Esophagus (tissue), 2 donors: ENCODE measurements around the gene EIF4EBP2. TPM values are rescaled to one million over a fixed set of nuclear protein-coding genes. Genes with fewer than 3 reads are reported as not detected.

Experiments
- H3K27ac ChIP-seq, 2 donors: one replicate each; pipeline ENCODE4 v1.5.1; 2013; ENCODE audit warnings: low read depth in 2 of 2, mild to moderate bottlenecking in 2 of 2, inconsistent platforms in 1 of 2, low read length in 1 of 2, moderate library complexity in 1 of 2
- H3K27me3 ChIP-seq, 2 donors: one replicate each; pipeline ENCODE4 v1.6.1; 2013; ENCODE audit warnings: low read length in 2 of 2, control low read depth in 1 of 2, mild to moderate bottlenecking in 1 of 2; ENCODE audit not compliant: insufficient read depth in 2 of 2, control insufficient read depth in 1 of 2
- H3K36me3 ChIP-seq, 2 donors: one replicate each; pipeline ENCODE4 v1.6.1; 2013; ENCODE audit warnings: low read length in 1 of 2; ENCODE audit not compliant: control insufficient read depth in 2 of 2, insufficient read depth in 2 of 2
- H3K4me1 ChIP-seq, 2 donors: one replicate each; pipeline ENCODE4 v1.6.1; 2013; ENCODE audit warnings: low read length in 1 of 2; ENCODE audit not compliant: control insufficient read depth in 2 of 2, insufficient read depth in 2 of 2
- H3K4me3 ChIP-seq, 2 donors: one replicate each; pipeline ENCODE4 v1.5.1; 2013; ENCODE audit warnings: low read length in 2 of 2, mild to moderate bottlenecking in 2 of 2, low read depth in 1 of 2, moderate library complexity in 1 of 2
- H3K9me3 ChIP-seq, 2 donors: one replicate each; pipeline ENCODE4 v1.6.1; 2013; ENCODE audit warnings: mild to moderate bottlenecking in 2 of 2, low read depth in 1 of 2, low read length in 1 of 2, moderate library complexity in 1 of 2; ENCODE audit not compliant: control insufficient read depth in 2 of 2, insufficient read depth in 1 of 2
- WGBS, 2 donors: extraction: QIAGEN DNeasy Blood & Tissue Kit; methylation state at CpG; one replicate each; pipeline ENCODE4 v1.1.7; 2013; 5-methylcytosine and 5-hydroxymethylcytosine counted together
- polyA plus RNA-seq, 2 donors: library from polyadenylated mRNA; stranded (reverse); fragments of 200-250 nt; gene quantifications; one replicate each; pipeline ENCODE4 v1.2.3, GENCODE V29; 2013
- donor health status: healthy with polysubstance abuse.
- donor health status: Bipolar disorder and iron deficiency.

Gene EIF4EBP2
- 10 to 100 TPM; 18.1 to 18.7 TPM for polyA plus RNA-seq

GRCh38 chr10:70404036-70404786, at the start of gene EIF4EBP2:
Gene EIF4EBP2 (plus strand): TSS chr10:70404145. CDS start chr10:70404402, 257 bp downstream.
- WGBS, 2 donors: 0% methylated on average over 80 to 103 of the region's 103 CpGs
- Histone ChIP-seq H3K36me3 (no peaks in the 10 kb centered on the region), H3K27ac (peak within 1 kb of the TSS; percentile 94 to 97), H3K4me1 (no peaks in the 10 kb centered on the region), H3K27me3 (no peaks in the 10 kb centered on the region), H3K9me3 (no peaks in the 10 kb centered on the region), H3K4me3 (peak within 1 kb of the TSS; percentile 81 to 94)

GRCh38 chr10:70354556-70354955, 49.4 kb upstream of the EIF4EBP2 start:
- no peaks in the 10 kb centered on the region for H3K27me3 ChIP-seq
- no peaks in the 10 kb centered on the region for H3K36me3 ChIP-seq
- H3K4me1 ChIP-seq: no peaks in the 10 kb centered on the region
- no peak overlapping the region for H3K4me3 ChIP-seq
- H3K27ac ChIP-seq: no peak overlapping the region
- 92 to 94% methylated on average over 5 of the region's 5 CpGs for WGBS, 2 donors
- no peaks in the 10 kb centered on the region for H3K9me3 ChIP-seq

GRCh38 chr10:70355051-70356021, 48.6 kb upstream of the EIF4EBP2 start:
- Histone ChIP-seq H3K4me3 (no peak overlapping the region), H3K36me3 (no peaks in the 10 kb centered on the region), H3K27ac (no peak overlapping the region), H3K9me3 (no peaks in the 10 kb centered on the region), H3K4me1 (no peaks in the 10 kb centered on the region), H3K27me3 (no peaks in the 10 kb centered on the region)
- WGBS, 2 donors: 69 to 70% methylated on average over 21 of the region's 21 CpGs

GRCh38 chr10:70357565-70357964, 46.4 kb upstream of the EIF4EBP2 start:
- 22 to 36% methylated on average over 5 of the region's 5 CpGs for WGBS, 2 donors
- no peaks in the 10 kb centered on the region for H3K27me3 ChIP-seq
- H3K4me1 ChIP-seq: no peaks in the 10 kb centered on the region
- H3K9me3 ChIP-seq: no peaks in the 10 kb centered on the region
- H3K36me3 ChIP-seq: no peaks in the 10 kb centered on the region
- H3K4me3 ChIP-seq: no peak overlapping the region
- H3K27ac ChIP-seq: no peak overlapping the region

- no peak overlapping the region for H3K4me3 ChIP-seq
- no peaks in the 10 kb centered on the region for H3K27me3 ChIP-seq
- no peaks in the 10 kb centered on the region for H3K4me1 ChIP-seq
- WGBS, 2 donors: 79 to 81% methylated on average over 5 of the region's 5 CpGs
- H3K36me3 ChIP-seq: no peaks in the 10 kb centered on the region
- H3K27ac ChIP-seq: no peak overlapping the region
- H3K9me3 ChIP-seq: no peaks in the 10 kb centered on the region
Measured at GRCh38 chr10:70358446-70358845, 45.5 kb upstream of the EIF4EBP2 start.

- Histone ChIP-seq H3K4me3 (no peak overlapping the region), H3K27ac (no peak overlapping the region), H3K4me1 (peaks cover 0 to 5% of the 10 kb centered on the region in 2 donors), H3K9me3 (no peaks in the 10 kb centered on the region), H3K36me3 (no peaks in the 10 kb centered on the region), H3K27me3 (no peaks in the 10 kb centered on the region)
- WGBS, 2 donors: 81 to 84% methylated on average over 4 of the region's 4 CpGs
Measured at GRCh38 chr10:70359017-70359550, 44.9 kb upstream of the EIF4EBP2 start.

GRCh38 chr10:70360215-70360614, 43.7 kb upstream of the EIF4EBP2 start:
- no peaks in the 10 kb centered on the region for H3K36me3 ChIP-seq
- no peaks in the 10 kb centered on the region for H3K27me3 ChIP-seq
- no peaks in the 10 kb centered on the region for H3K9me3 ChIP-seq
- WGBS, 2 donors: 99 to 100% methylated on average over 2 of the region's 2 CpGs
- H3K4me3 ChIP-seq: no peak overlapping the region
- peaks cover 0 to 10% of the 10 kb centered on the region in 2 donors for H3K4me1 ChIP-seq
- H3K27ac ChIP-seq: no peak overlapping the region

- no peaks in the 10 kb centered on the region for H3K27me3 ChIP-seq
- H3K27ac ChIP-seq: no peak overlapping the region
- no peaks in the 10 kb centered on the region for H3K36me3 ChIP-seq
- no peaks in the 10 kb centered on the region for H3K9me3 ChIP-seq
- H3K4me3 ChIP-seq: no peak overlapping the region
- WGBS, 2 donors: 83 to 89% methylated on average over 4 of the region's 4 CpGs
- H3K4me1 ChIP-seq: peaks cover 0 to 10% of the 10 kb centered on the region in 2 donors
Measured at GRCh38 chr10:70362328-70362727, 41.6 kb upstream of the EIF4EBP2 start.

GRCh38 chr10:70363292-70363691, 40.7 kb upstream of the EIF4EBP2 start:
- H3K27ac ChIP-seq: peak overlapping the region in 1 of 2 donors; percentile 75

More at GRCh38 chr10:70363292-70363691, 40.7 kb upstream of the EIF4EBP2 start:
- Histone ChIP-seq H3K9me3 (no peaks in the 10 kb centered on the region), H3K4me1 (peaks cover 0 to 10% of the 10 kb centered on the region in 2 donors), H3K4me3 (no peak overlapping the region), H3K36me3 (no peaks in the 10 kb centered on the region), H3K27me3 (no peaks in the 10 kb centered on the region)
- WGBS, 2 donors: 74 to 75% methylated on average over 1 of the region's 1 CpG
